Right ventricle myocardium inferior (tissue), 1 donor: Measurements from ENCODE around the gene CDH13. TPM values are rescaled to one million over a fixed set of nuclear protein-coding genes. Genes with fewer than 3 reads are reported as not detected.

Experiments used
- ATAC-seq: fragments of 200-7000 bp; cut with Tn5 transposase; one replicate; pipeline ENCODE4 v1.9.1; 2020; ENCODE audit warnings: mild to moderate bottlenecking, moderate library complexity
- DNase-seq: peaks from one replicate; pipeline ENCODE4 v3.0.0; 2021; ENCODE audit errors: missing footprints
- intact Hi-C: fragments of 100-400 bp; cut with DNase I; formaldehyde crosslinking; loops from one replicate; pipeline ENCODE4 v1.11.0; 2022
- total RNA-seq: library from RNA; stranded (reverse); fragmentation: NEBNext Ultra II Directional; extraction: Animal tissue kit (Norgen Biotek cat#: 25700); gene quantifications from one replicate; pipeline ENCODE4 v1.2.1, GENCODE V29; 2021
- donor health status: DM: no; HTN: yes; CAD: no; lungs with severe emphysema.

The CDH13 gene
- total RNA-seq, 1 donor from 2014 or later, result 173 TPM

DNA sequence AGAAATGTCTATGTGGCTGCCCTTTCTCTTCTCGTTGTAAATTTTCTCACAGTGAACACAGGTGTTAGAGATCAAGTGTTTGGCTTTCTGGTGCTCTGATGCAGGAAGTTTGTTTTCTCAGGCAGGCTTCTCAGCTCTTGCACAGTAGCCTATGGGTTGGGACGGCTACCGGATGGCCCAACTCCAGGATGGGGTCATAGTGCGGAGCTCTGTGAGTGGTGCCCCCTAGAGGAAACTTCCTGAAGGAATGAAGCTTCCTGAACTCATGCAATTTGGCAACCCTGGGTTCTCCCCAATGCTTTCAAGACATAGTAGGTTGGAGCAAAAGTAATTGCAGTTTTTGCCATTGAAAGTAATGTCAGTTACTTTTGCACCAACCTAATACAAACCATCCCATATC lies 773.5 kb downstream of the CDH13 start:
- DNase-seq, result no peak
- intact Hi-C loops, result no loop called here
- no peak for ATAC-seq

DNA sequence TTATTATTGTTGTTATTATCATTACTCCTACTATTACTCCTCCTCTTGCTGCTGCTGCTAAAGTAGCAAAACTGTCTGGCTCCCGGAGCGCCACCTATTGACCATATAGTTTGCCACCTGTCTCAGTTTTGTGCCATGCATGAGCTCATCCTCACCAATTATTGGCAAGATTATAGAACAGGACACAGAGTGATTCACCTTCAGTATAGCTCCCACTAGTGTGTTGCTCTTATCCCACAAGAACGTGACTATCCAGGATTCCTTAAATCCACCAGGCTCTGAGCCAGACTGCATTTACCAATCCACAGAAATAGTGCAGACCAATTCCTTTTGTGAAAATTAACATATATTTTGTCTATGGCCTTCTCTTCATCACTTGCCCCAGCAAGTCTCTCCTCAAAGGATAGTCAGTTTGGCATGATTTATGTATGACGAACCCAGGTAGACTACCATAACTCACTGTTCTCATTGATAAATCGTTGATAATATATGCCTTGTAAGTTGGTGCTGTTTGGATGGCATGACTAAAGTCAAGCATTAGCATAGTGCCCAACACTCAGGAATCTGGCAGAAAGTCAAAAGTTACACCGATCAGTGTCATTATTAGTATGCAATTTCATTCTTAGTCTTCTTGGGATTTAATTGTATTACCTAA lies 775.5 kb downstream of the CDH13 start:
- DNase-seq (no peak), ATAC-seq (no peak)
- intact Hi-C loops, result no loop called here

DNA sequence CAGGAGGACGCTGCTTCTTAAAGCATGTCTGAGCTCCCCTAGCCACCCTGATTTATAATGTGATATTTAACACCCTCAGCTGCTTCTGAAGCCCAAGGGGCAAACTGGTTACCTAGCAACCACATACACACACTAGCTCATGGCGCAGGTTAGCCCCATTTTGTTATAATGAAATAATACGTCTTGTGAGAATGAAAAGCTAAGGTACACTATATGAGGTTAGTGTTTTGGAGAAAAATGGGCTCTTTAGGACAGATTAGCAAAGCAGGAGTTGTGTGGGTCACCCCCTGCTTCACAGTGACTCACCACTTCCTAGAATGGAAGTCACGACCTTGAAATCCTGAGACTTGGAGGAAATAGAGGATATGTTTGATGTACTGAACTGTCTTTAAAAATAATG lies 776.2 kb downstream of the CDH13 start:
- DNase-seq (no peak), ATAC-seq (no peak)
- intact Hi-C loops, result no loop called here

DNA sequence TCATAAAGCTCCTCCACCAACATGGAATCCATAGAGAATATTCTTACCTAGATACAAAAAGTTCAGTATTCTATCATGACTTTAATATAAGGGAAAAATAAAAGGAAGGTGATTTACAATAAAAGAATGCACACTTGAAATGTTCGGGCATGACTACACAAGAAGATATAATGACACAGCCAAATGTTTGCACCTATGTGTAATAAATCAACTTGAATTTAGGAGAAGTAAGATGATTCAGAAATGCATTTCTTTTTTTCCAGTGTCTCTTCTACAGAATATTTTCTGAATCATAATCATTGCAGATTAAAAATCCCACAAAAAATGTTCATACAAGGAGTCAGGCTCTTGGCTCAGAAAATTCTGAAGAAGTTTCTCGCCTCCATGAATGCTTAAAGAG lies 777.0 kb downstream of the CDH13 start:
- DNase-seq (no peak), ATAC-seq (no peak)
- intact Hi-C loops, result no loop called here

DNA sequence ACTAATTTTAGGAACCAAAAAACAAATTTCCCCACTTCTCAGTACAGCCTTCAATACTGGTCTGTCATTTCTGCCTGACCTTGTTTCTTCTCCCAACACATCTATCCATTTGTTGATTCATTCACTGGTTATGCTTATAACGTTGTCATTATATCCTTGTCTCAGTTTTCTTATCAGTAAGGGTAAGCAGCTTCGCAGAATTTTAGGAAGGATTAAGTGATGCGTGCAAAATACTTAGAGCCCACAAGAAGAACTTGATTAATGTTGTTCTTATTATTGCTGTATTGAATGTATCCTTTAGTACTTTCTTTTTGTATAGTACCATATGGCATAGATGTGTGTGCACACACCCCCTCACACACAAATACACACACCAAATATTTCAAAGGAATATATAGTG lies 777.5 kb downstream of the CDH13 start:
- DNase-seq (no peak), ATAC-seq (no peak)
- intact Hi-C loops, result no loop called here

DNA sequence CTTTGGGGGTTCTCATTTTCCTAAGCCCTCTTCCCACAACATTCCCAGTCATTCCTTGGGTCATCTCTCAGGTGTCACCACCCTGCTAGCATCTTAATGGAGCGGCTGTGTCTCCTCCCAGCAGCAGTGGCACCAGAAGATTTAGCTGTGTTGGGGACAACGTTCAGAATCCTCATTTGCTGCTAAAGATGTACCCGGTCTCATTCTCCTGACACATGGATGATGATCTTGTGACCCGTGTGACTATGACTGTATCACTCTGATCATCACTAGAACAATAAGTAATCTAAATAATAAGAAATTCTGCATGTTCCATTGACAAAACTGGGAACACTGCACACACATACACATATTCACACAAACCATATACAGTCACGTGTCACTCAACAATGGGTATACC lies 781.2 kb downstream of the CDH13 start:
- no peak for DNase-seq
- intact Hi-C loops, result no loop called here

DNA sequence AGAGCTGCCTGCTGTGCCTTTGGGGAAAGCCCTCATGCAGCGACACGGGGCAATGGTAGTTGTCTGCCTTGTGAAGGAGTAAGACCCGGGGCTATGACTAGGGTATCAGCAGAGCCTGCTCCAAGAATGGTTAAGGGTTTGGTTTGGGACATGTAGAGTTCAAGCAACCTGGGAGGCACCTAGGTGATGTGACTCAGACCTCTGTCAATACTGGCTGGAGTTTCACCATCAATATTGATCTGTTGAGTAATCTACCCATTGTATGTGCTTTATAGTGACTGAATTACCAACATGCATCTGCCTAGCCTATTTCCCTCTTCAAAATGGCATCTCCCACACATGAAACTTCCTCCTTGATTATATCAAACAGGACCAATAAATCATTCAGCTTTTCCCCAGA lies 782.6 kb downstream of the CDH13 start:
- DNase-seq, result no peak
- no peak for ATAC-seq
- intact Hi-C loops, result no loop called here

More for the DNA sequence above, 781.2 kb downstream of the CDH13 start:
- no peak for ATAC-seq

DNA sequence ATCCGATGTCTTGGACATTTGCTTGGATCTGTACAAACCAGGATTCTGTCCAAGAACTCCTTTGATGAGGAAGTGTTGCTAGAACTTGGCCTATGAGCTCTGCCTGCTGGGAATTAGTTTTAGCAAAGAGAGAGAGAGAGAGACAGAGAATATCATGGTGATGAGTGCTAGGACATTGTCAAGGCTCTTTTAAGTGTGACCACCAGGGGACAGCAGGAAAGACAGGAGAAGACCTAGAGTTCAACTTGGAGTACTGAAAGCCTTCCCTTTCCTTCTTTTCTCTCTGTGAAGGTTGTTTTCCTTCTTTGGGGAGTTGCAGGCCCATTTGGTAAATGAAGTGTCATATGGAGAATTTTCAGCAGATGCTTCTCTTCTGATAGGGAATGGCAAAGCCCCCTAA lies 791.8 kb downstream of the CDH13 start:
- no peak for ATAC-seq
- intact Hi-C loops, result no loop called here
- DNase-seq, result no peak

DNA sequence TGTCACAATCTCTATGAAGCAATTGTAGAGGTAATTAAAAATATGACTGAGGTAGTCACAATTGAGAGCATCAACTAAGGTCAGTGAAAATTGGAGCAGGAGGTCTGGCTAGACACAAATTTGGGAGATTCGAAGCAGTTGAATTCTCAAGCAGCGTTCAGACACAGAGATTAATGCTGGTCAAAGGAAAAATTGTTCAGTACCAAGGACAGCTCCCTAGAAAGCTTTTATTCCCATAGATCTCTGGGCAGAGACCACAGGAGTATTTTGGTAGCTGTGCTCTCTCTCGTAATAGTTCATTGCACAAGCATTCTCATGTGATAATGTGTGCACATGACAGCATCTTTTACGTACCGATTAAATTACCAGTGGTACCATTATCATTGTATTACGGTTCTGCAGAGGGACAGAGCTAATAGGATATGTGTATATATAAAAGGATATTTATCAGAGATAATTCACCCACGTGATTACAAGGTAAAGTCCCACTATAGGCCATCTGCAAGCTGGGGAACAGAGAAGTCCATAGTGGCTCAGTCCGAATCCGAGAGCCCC lies 793.5 kb downstream of the CDH13 start:
- ATAC-seq (no peak), DNase-seq (no peak)
- intact Hi-C loops, result no loop called here

DNA sequence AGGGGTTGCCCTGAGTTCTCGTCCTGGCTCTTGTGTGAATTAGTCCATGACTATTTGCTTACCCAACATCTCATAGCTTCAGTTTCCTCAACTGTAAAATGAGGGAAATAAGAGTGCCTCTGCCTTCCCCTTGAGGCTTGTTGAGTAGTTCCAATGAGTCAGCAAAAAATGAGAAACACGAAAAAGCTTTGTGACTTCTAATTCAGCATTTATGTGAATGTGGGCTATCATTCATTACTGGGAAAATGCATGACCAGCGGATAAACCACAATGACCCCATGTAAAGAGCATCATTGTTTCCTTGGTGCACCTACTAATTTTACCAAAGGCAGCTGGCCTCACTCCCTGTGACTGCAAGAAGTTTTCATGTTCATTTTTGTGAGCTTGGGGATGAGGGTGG lies 806.4 kb downstream of the CDH13 start:
- intact Hi-C loops, result no loop called here
- ATAC-seq, result no peak

DNA sequence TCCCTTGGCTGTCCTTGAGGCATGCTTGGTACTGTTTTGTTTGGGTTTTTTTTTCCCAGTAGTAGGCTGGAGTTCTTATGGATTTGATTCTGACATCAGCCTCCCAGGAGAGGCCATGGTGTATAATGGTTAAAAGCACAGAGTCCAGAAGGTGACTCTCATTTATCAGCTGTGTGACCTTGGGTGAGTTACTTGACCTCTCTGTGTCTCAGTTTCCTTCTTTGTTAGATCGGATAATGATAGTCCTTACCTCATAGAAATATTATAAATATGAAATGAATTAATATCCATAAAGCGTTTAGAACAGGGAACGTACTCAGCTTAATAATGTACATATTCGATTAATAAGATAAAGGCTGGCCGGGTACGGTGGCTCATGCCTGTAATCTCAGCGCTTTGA lies 810.3 kb downstream of the CDH13 start:
- ATAC-seq (no peak), DNase-seq (no peak)
- intact Hi-C loops, result no loop called here

More for the DNA sequence above, 806.4 kb downstream of the CDH13 start:
- no peak for DNase-seq

DNA sequence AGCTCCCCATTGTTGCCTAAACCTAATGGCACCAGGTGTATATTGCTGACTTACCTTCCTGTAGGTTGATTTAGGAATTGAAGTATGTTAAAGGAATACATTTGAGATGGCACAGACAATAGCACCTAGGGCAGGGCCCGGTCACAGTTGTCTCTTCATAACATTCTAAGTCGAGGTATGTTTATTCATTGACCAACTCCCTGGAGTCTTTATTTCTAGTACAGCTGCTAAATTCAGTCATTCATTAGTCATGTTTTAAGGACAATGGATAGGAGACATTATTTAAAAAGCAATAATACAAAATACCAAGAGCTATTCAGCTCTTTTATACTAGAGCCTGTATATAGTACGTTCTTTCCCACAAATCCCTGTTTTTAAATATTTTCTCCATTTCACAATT lies 811.6 kb downstream of the CDH13 start:
- intact Hi-C loops, result no loop called here
- DNase-seq (no peak), ATAC-seq (no peak)

DNA sequence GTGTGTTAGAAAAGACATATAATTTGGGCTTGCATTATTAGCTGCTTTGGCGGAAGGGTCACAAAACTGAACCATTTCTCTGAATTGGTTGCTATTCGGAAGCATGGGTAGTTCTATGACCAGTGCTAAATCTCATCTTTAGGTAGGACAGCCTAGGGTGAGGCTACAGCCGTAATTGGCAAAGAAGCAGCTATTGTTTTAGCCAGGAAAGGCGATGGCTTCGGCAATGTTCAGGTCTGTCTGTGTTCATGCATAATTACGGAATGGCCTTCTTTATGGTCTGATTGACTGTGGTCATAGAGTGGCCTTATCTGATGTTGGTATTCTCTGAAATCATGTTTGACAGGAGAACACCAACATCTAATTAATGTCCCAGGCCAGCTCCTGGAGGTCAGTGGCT lies 812.6 kb downstream of the CDH13 start:
- ATAC-seq (no peak), DNase-seq (no peak)
- intact Hi-C loops, result no loop called here

DNA sequence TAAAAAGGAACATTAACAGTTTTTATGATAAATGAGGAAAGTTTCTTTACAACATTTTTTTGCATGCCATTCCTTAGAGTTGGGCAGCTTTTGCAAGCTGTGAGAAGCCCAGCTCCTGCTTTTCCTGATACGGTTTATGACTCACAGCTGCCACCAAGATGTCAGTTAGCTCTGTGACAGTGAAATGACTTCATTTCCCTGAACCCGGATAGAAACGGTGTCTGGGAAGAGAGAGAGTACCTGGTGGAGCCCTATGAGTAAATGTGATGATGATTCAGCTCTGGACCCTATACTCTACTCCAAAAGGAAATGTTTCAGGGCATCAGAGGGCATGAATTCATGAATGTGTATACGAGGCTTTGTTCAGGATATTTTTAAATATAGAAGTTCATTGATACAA lies 814.7 kb downstream of the CDH13 start:
- DNase-seq (no peak), ATAC-seq (no peak)
- intact Hi-C loops, result loop anchor here (10.0 kb wide), 3 partner anchors 237 to 1177 kb away; no protein-coding TSS in a partner anchor

DNA sequence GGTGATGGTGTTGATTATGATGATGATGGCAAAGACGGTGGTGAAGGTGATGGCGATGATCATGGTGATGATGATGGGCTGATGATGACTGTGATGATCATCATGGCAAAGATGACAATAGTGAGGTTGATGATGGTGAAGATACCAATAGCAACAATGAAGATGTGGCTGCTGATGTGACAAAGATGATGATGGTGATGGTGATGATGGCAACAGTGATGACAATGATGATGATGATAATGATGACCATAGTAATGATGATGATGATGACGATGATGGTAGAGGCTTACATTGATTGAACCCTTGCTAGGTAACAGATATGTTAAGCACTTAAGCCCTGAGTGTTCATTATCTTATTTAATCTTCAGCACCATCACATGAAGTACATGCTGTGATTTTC lies 817.2 kb downstream of the CDH13 start:
- ATAC-seq, result no peak
- DNase-seq, result no peak
- intact Hi-C loops, result loop anchor here (10.0 kb wide), 3 partner anchors 239 to 1179 kb away; no protein-coding TSS in a partner anchor

DNA sequence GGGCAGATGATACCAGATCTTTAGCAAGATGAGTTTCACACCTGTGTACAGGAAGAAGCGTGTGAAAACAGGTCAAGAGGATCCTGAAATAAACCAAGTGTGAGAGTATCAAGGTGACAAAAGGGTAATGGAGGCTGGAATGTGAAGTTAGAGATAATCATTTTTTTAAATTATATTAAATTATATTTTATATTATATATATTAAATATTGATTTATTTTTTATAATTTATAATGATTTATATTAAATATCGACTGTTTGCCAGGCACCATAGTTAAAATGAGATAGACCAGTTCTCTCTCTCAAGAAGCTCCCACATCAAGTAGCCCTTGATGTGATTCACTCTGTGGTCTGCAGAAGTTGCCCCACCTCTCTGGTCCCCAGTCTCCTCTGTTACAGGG lies 820.8 kb downstream of the CDH13 start:
- DNase-seq, result no peak
- intact Hi-C loops, result loop anchor here (10.0 kb wide), 3 partner anchors 243 to 1183 kb away; no protein-coding TSS in a partner anchor
- no peak for ATAC-seq

DNA sequence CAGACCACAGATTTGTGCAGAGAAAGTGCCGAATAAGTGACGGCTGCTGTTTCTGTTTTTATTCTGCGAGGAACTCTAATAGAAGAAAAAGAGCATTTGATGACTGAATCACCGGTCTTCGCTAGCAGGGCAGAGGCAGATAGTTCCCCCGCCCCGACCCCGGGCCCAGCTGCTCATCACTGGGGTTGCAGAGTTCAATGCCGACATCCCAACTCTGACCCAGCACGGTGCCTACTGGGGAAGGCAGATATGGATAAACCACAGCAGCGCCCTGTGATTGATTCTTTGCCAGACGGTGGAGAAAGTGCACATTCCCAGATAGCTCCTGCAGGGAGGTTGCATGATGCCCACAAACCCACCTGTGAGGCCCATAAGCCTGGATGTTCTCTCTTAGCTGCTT lies 823.1 kb downstream of the CDH13 start:
- intact Hi-C loops, result loop anchor here (10.0 kb wide), 3 partner anchors 245 to 1185 kb away; no protein-coding TSS in a partner anchor
- no peak for DNase-seq
- ATAC-seq, result no peak

DNA sequence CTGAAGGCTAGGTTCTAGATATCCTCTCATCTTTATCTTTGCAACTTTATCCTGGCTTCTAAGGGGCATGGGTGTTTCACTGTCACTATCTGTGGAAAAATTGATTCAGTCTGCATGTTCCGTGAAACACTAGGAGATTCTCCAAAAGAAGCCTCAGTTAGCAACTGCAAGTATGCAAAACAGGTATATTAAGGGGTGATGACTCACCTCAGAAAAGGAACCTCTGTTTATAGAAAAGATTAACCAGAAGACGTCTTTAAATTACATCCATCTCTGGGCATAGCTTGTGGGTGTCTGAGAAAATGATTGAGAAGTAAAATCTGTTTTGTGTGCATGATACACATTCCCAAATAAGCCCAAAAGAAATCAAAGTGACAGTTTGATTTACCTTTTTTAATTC lies 827.2 kb downstream of the CDH13 start:
- DNase-seq (no peak), ATAC-seq (no peak)
- intact Hi-C loops, result no loop called here

DNA sequence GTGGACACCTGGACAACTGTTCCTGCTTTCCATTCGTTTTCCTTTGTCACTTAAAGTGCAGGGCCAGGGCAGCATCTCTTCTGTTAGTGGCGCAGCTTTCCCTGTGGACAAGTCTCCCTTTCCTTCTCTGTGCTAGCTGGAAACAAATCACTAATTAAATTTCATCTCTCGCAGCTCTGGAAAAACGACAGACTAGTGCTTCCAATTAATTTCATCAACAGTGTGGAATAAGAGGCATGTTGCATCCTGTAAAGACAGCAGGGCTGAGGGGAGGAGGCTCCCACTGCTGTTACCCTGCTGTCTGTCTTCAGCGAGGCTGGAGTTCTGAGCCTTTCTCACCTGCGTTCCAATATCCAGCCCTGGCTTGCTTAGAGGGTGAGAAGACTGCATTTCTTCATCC lies 828.9 kb downstream of the CDH13 start:
- ATAC-seq, result no peak

DNA sequence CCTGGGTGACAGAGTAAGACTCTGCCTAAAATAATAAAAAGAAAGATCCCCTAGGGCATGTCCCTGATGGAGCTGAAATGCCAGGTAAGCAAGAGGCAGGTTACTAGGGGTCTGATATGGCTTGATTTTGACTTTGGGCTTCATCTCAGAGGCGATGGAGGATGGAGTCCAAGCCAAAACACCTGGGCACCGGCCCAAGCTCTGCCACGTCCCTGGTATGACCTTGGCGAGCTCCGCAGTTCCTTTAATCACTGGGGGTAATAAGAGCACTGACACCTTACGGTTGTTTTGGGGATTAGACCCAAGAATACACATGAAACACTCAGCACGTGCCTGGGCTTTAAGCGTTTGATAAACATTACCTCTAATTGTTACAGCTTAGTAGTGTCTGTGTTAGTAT lies 830.2 kb downstream of the CDH13 start:
- DNase-seq, result no peak
- intact Hi-C loops, result no loop called here
- ATAC-seq, result no peak

More for the DNA sequence above, 828.9 kb downstream of the CDH13 start:
- no peak for DNase-seq
- intact Hi-C loops, result no loop called here

DNA sequence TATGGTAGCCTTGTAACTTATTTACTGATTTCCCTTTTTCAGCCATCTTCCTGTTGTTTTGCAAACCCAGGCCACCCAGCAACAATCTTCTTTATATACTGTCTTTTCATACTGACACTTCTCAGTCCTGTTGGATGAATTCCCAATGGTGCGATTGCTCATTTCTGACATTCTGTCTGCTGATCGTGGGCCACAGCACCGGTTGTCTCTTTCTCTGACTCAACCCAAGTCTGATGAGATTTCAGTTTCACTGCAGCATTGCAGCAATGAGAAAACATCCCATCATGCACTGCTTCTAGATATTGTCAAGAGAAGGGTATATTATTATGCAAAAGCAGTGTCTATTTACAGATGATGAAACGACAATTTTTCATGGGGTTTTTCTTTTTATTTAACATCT lies 831.8 kb downstream of the CDH13 start:
- intact Hi-C loops, result no loop called here

More for the DNA sequence above, 831.8 kb downstream of the CDH13 start:
- ATAC-seq (no peak), DNase-seq (no peak)
